ENCODE measurements around the gene TLR1. TPM values are rescaled to one million over a fixed set of nuclear protein-coding genes. Genes with fewer than 3 reads are reported as not detected.
"Not testable (repeated sequence)": the region's sequence is repeated elsewhere in the genome, so short reads cannot be mapped to it uniquely, and the experiment has no call there.

TLR1 gene
- total RNA-seq, 1 donor from 2014 or later, result 1.9 TPM

- H3K27ac Mint-ChIP-seq, result no peak overlapping the region
- no peak overlapping the region for H3K4me3 Mint-ChIP-seq
- no peak for DNase-seq (ENCODE audit: low spot score)
- H3K4me1 Mint-ChIP-seq (ENCODE audit: low read depth), result peaks cover 28% of the 10 kb centered on the region
- H3K9me3 Mint-ChIP-seq, result peaks cover 29% of the 10 kb centered on the region
- intact Hi-C loops (cut with micrococcal nuclease), result no loop called here
- H3K27me3 Mint-ChIP-seq (ENCODE audit: insufficient read depth), result no peaks in the 10 kb centered on the region
- H3K36me3 Mint-ChIP-seq (ENCODE audit: low read depth), result peaks cover 27% of the 10 kb centered on the region
Observed at GRCh38 chr4:38821739-38822138, 17.1 kb upstream of the TLR1 start.

DNA sequence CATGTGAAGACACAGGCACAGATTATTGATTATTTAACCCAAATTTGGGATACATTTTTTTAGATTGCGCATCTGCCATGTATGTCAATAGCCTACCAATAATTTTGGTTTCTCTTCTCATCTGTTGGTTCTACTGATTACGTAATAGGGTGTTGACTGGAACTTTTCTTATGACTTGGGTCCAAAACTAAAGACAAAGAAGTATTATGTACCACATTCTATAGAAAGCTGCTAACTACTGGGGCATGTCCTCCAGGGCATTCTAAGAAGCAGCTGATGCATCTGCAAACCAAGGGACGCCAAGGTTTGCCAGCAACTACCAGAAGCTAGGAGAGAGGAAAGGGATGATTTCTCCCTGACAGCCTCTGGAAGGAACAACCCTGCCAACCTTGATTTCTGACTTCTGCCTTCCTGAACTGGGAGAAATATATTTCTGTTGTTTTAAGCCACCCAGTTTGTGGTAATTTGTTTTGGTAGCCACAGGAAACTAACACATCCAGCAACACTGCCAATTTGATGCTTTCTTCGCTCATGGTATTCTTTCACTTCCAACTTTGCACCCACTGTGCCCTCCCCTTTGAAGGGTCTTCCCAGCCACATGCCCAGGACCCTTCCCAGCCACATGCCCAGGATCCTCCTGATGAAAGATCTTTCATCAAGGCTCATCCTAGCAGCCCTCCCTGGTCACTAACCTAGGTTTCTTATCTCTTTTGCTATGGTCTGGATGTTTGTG, 15.9 kb upstream of the TLR1 start:
- intact Hi-C loops (cut with micrococcal nuclease), result no loop called here
- no peak for DNase-seq (ENCODE audit: low spot score)
- H3K4me3 Mint-ChIP-seq, result peak overlapping the region; percentile 25
- H3K4me1 Mint-ChIP-seq (ENCODE audit: low read depth), result peaks cover 28% of the 10 kb centered on the region
- no peak overlapping the region for H3K27ac Mint-ChIP-seq
- H3K27me3 Mint-ChIP-seq (ENCODE audit: insufficient read depth), result no peaks in the 10 kb centered on the region
- peaks cover 22% of the 10 kb centered on the region for H3K36me3 Mint-ChIP-seq (ENCODE audit: low read depth)
- H3K9me3 Mint-ChIP-seq, result peaks cover 29% of the 10 kb centered on the region

GRCh38 chr4:38819569-38819968, 15.0 kb upstream of the TLR1 start:
- DNase-seq (ENCODE audit: low spot score), result no peak
- Mint-ChIP-seq H3K36me3 (ENCODE audit: low read depth) (peaks cover 18% of the 10 kb centered on the region), H3K4me1 (ENCODE audit: low read depth) (peaks cover 32% of the 10 kb centered on the region), H3K9me3 (peaks cover 26% of the 10 kb centered on the region), H3K27ac (peak overlapping the region; percentile 72), H3K27me3 (ENCODE audit: insufficient read depth) (no peaks in the 10 kb centered on the region), H3K4me3 (peak overlapping the region; percentile 23)
- intact Hi-C loops (cut with micrococcal nuclease), result loop anchor here (1.0 to 5.0 kb wide), 2 partner anchors 15 to 168 kb away; partner anchors contain the start of gene TLR1

GRCh38 chr4:38818441-38818976, 13.9 kb upstream of the TLR1 start:
- Mint-ChIP-seq H3K4me3 (no peak overlapping the region), H3K9me3 (peaks cover 23% of the 10 kb centered on the region), H3K27me3 (ENCODE audit: insufficient read depth) (no peaks in the 10 kb centered on the region), H3K4me1 (ENCODE audit: low read depth) (peaks cover 40% of the 10 kb centered on the region), H3K36me3 (ENCODE audit: low read depth) (peaks cover 18% of the 10 kb centered on the region), H3K27ac (no peak overlapping the region)
- no peak for DNase-seq (ENCODE audit: low spot score)
- intact Hi-C loops (cut with micrococcal nuclease), result loop anchor here (5.0 kb wide), 1 partner anchor 169 kb away; no protein-coding TSS in a partner anchor

GRCh38 chr4:38815885-38816782, 11.5 kb upstream of the TLR1 start:
- H3K36me3 Mint-ChIP-seq (ENCODE audit: low read depth), result peaks cover 19% of the 10 kb centered on the region
- peaks cover 14% of the 10 kb centered on the region for H3K9me3 Mint-ChIP-seq
- H3K27me3 Mint-ChIP-seq (ENCODE audit: insufficient read depth), result no peaks in the 10 kb centered on the region
- H3K27ac Mint-ChIP-seq, result no peak overlapping the region
- H3K4me1 Mint-ChIP-seq (ENCODE audit: low read depth), result peaks cover 45% of the 10 kb centered on the region
- no peak for DNase-seq (ENCODE audit: low spot score)
- no peak overlapping the region for H3K4me3 Mint-ChIP-seq
- intact Hi-C loops (cut with micrococcal nuclease), result loop anchor here (5.0 kb wide), 1 partner anchor 171 kb away; no protein-coding TSS in a partner anchor

GRCh38 chr4:38814386-38814785, 9.8 kb upstream of the TLR1 start:
- Mint-ChIP-seq H3K9me3 (peaks cover 14% of the 10 kb centered on the region), H3K27me3 (ENCODE audit: insufficient read depth) (no peaks in the 10 kb centered on the region), H3K36me3 (ENCODE audit: low read depth) (peaks cover 19% of the 10 kb centered on the region), H3K4me1 (ENCODE audit: low read depth) (peaks cover 29% of the 10 kb centered on the region), H3K27ac (no peak overlapping the region), H3K4me3 (no peak overlapping the region)
- intact Hi-C loops (cut with micrococcal nuclease), result no loop called here
- DNase-seq (ENCODE audit: low spot score), result no peak

DNA sequence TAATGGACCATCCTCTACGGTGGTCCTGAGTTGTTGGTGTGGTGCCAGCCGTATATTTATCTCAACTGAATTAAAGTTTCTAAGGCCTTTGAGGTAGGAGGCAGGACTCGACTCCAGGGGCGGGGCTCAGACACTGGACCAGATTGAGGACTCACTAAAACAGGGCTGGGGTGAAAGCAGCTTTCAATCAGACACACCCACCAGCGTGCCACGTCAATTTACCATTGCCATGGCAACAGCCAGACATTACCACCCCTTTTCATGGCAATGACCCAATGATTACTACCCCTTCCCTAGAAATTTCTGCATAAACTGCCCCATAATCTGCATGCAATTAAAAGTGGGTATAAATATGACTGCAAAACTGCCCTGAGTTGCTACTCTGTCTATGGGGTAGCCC, 6.7 kb upstream of the TLR1 start:
- no peak overlapping the region for H3K4me3 Mint-ChIP-seq
- peaks cover 17% of the 10 kb centered on the region for H3K36me3 Mint-ChIP-seq (ENCODE audit: low read depth)
- H3K27ac Mint-ChIP-seq, result no peak overlapping the region
- H3K4me1 Mint-ChIP-seq (ENCODE audit: low read depth), result peaks cover 17% of the 10 kb centered on the region
- peaks cover 10% of the 10 kb centered on the region for H3K9me3 Mint-ChIP-seq
- no peaks in the 10 kb centered on the region for H3K27me3 Mint-ChIP-seq (ENCODE audit: insufficient read depth)
- intact Hi-C loops (cut with micrococcal nuclease), result no loop called here
- DNase-seq (ENCODE audit: low spot score), result no peak

DNA sequence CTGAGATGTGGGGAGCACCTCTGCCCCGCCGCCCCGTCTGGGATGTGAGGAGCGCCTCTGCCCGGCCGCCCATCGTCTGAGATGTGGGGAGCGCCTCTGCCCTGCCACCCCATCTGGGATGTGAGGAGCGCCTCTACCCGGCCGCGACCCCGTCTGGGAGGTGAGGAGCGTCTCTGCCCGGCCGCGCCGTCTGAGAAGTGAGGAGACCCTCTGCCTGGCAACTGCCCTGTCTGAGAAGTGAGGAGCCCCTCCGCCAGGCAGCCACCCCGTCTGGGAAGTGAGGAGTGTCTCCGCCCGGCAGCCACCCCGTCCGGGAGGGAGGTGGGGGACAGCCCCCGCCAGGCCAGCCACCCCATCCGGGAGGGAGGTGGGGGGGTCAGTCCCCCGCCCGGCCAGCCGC, 2.9 kb upstream of the TLR1 start:
- H3K27me3 Mint-ChIP-seq (ENCODE audit: insufficient read depth); DNase-seq (ENCODE audit: low spot score); intact Hi-C loops (cut with micrococcal nuclease); H3K9me3 Mint-ChIP-seq; H3K27ac Mint-ChIP-seq; H3K4me3 Mint-ChIP-seq: not testable (repeated sequence)
- H3K36me3 Mint-ChIP-seq (ENCODE audit: low read depth), result peaks cover 15% of the 10 kb centered on the region
- H3K4me1 Mint-ChIP-seq (ENCODE audit: low read depth), result peaks cover 34% of the 10 kb centered on the region

GRCh38 chr4:38806251-38806650, 1.7 kb upstream of the TLR1 start:
- H3K36me3 Mint-ChIP-seq (ENCODE audit: low read depth), result peaks cover 25% of the 10 kb centered on the region
- H3K9me3 Mint-ChIP-seq, result peaks cover 20% of the 10 kb centered on the region
- intact Hi-C loops (cut with micrococcal nuclease); DNase-seq (ENCODE audit: low spot score); H3K27ac Mint-ChIP-seq; H3K4me3 Mint-ChIP-seq; H3K27me3 Mint-ChIP-seq (ENCODE audit: insufficient read depth): not testable (repeated sequence)
- H3K4me1 Mint-ChIP-seq (ENCODE audit: low read depth), result peaks cover 38% of the 10 kb centered on the region

DNA sequence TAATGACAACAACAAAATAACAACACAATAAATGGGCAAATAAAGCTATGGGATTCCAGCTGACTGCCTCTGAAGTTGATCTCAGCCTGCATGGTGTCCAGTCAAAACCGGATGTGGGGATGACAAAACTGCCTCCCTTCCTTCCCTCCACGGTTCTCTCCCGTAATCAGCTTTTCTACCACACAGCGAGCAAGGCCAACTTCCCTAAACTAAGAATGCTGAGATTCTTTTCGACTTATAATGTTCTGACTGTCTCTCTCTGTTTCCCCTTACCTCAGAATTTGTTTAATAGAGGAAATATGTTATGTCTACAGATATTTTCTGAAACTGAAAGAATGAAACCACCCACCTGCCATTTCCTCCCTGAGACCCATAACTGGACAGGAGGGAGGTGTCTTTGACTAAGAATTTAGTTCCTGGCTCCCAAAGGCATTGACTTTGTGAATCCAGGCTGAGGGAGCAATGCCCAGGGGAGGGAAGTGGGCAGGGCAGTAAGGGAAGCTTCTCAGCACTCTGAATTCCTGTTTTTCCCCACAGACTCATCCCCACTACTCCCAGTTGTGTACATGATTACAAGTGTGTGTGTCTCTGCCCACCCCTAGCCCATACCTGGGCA, 1.0 kb upstream of the TLR1 start:
- no peaks in the 10 kb centered on the region for H3K27me3 Mint-ChIP-seq (ENCODE audit: insufficient read depth)
- peak overlapping the region; percentile 81 for H3K4me3 Mint-ChIP-seq
- peaks cover 38% of the 10 kb centered on the region for H3K4me1 Mint-ChIP-seq (ENCODE audit: low read depth)
- H3K36me3 Mint-ChIP-seq (ENCODE audit: low read depth), result peaks cover 31% of the 10 kb centered on the region
- no peak for DNase-seq (ENCODE audit: low spot score)
- peaks cover 26% of the 10 kb centered on the region for H3K9me3 Mint-ChIP-seq
- intact Hi-C loops (cut with micrococcal nuclease), result loop anchor here (1.0 to 2.0 kb wide), 3 partner anchors 32 to 675 kb away; no protein-coding TSS in a partner anchor
- peak overlapping the region; percentile 87 for H3K27ac Mint-ChIP-seq

GRCh38 chr4:38803833-38804653, 548 bp downstream of the TLR1 start:
- Mint-ChIP-seq H3K27ac (peak overlapping the region; percentile 87), H3K9me3 (peaks cover 40% of the 10 kb centered on the region), H3K4me1 (ENCODE audit: low read depth) (peaks cover 38% of the 10 kb centered on the region), H3K36me3 (ENCODE audit: low read depth) (peaks cover 47% of the 10 kb centered on the region), H3K4me3 (peak overlapping the region; percentile 81), H3K27me3 (ENCODE audit: insufficient read depth) (no peaks in the 10 kb centered on the region)
- DNase-seq (ENCODE audit: low spot score), result no peak
- intact Hi-C loops (cut with micrococcal nuclease), result loop anchor here (1.0 to 5.0 kb wide), 11 partner anchors 9 to 673 kb away; partner anchors contain the start of gene TLR6

Data from activated T-helper 1 cell treated with anti-CD3 and anti-CD28 coated beads, Interleukin-12 subunit alpha, Interleukin-12 subunit beta, Interleukin-2, Interleukin-4 antibody, amounts not matched to agents 30 ng/mL and 10 ng/mL and 1 ng/mL, durations not matched to agents 14 hours and 24 hours and 36 hours (primary cell).